ENCODE data around the gene SLC35F6.
"Not testable (repeated sequence)": the region's sequence is repeated elsewhere in the genome, so short reads cannot be mapped to it uniquely, and the experiment has no call there.

The SLC35F6 gene

DNA sequence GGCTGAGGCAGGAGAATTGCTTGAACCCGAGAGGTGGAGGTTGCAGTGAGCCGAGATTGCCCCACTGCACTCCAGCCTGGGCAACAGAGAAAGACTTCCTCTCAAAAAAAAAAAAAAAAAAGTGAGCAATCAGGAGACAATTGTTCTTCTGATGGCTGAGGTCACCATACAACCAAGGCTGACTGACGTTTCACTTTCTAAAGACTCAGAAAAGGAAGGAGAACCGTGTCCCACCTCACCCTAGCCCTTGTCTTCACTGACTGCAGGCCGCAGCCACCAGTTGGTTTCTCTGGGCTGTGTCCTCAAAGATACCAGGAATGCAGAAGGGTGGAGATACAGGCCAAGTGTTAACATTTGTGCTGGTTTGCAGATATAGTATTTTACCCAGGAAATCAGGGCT, 7.7 kb upstream of the SLC35F6 start:
- no peak for DNase-seq (ENCODE audit: low spot score)

DNA sequence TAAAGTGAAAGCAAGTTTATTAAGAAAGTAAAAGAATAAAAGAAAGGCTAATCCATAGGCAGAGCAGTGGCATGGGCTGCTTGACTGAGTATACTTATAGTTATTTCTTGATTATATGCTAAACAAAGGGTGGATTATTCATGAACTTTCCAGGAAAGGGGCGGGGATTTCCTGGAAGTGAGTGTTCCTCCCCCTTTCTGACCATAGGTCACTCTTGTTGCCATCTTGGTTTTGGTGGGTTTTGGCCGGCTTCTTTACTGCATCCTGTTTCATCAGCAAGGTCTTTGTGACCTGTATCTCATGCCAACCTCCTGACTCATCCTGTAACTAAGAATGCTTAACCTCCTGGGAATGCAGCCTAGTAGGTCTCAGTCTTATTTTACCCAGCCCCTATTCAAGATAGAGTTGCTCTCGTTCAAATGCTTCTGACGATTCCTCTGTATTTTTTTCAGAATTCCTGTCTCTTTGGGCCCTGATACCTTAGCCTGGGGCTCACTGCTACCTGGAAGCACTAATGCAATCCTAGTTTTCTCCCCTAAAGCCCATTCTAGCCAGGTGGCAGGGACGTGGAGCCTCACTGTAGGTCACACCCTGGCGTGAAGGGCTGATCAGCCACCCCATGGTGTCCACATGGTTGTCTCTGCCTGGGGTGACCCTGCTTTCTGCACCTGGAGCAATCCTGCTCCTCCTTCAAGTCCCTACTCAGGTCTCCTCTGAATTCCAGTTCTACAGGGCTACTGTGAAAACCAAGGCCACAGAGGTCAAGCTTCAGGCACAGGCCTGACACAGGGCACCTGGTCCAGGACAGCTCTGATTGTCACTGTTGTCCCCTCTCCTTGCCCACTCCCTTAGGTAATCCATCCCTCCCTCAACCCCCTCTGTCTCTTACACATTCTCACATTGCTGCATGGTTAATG, 6.0 kb upstream of the SLC35F6 start:
- DNase-seq (ENCODE audit: low spot score), result no peak

DNA sequence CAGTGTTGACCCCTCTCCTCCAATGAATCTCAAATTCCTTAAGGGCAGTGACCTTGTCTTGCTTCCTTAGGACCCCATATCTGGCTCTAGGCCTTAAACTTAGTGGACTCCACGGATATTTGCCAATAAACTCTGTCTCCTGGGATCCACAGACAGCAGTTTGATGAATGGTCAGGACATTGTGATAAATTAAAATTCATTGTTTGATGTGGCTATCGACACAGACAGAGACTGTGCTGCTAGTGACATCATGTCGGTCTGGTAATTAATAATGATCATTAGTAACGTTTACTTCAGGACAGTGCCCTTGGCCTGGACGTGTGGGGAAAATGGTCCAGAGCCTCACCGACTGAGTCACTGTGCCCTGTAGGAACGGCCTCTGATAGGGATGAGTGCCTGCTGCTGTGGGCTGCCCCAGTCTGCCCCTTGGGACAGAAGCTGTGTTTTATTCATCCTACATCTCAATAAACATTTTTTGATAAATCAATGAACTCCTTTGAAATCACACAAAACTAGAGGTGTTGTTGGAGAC, 5.2 kb upstream of the SLC35F6 start:
- no peak for DNase-seq (ENCODE audit: low spot score)

DNA sequence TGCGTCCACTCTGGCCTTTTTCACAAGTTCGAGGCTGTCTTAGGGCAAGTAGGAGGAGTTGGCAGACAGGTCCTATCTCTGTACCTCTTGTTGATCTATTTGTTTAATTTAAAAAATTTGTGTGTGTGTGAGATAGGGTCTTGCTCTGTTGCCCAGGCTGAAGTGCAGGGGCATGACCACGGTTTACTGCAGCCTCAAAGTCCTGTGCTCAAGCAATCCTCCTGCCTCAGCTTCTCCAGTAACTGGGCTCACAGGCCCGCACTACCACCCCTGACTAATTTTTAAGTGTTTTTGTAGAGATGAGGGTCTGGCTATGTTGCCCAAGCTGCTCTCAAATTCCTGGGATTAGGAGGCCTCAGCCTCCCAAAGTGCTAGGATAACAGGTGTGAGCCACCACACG, 4.2 kb upstream of the SLC35F6 start:
- no peak for DNase-seq (ENCODE audit: low spot score)

DNA sequence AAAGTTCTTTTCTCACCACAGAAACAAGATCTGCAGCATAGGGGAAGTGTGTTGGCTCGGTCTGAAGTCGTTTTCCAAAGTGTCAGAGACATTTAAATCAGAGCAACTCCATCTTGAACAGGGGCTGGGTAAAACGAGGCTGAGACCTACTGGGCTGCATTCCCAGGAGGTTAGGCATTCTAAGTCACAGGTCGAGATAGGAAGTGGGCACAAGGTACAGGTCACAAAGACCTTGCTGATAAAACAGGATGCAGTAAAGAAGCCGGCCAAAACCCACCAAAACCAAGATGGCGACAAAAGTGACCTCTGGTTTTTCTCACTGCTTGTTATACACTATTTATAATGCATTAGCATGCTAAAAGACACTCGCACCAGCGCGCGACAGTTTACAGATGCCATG, 3.1 kb upstream of the SLC35F6 start:
- DNase-seq (ENCODE audit: low spot score), result not testable (repeated sequence)

DNA sequence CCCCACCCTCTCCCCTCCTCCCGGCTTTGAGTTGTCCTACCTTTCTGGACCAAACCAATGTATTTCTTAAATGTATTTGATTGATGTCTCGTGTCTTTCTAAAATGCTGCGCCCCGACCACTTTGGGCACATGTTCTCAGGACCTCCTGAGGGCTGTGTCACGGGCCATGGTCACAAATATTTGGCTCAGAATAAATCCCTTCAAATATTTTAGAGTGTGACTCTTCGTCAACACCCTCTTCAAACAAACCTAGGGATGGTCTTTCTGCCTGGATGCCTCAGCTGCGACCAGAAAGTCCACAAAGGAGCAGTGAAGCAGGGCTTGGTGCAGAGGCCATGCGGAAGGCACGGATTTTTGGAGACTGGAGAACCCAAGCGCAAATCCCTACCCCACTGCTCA, 1.1 kb upstream of the SLC35F6 start:
- DNase-seq (ENCODE audit: low spot score), result no peak

DNA sequence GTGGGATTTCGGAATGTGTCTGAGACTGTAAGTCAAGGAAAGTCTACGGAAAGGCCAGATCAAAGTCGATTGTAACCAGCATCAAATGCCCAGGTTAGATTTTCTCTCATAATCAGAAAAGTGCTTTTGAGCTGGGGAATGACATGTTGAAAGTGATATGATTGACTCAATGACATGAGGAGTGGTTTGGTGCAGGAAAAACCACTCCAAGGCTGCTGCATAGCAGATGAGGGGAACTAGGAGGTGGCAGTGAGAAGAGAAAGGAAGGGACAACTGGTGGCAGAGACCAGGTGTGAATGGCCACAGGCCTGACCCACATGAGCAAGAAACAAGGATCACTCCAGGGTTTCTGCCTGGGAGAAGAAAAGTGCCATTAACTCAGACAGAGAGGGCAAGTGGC, 822 bp downstream of the SLC35F6 start:
- DNase-seq (ENCODE audit: low spot score), result no peak

DNA sequence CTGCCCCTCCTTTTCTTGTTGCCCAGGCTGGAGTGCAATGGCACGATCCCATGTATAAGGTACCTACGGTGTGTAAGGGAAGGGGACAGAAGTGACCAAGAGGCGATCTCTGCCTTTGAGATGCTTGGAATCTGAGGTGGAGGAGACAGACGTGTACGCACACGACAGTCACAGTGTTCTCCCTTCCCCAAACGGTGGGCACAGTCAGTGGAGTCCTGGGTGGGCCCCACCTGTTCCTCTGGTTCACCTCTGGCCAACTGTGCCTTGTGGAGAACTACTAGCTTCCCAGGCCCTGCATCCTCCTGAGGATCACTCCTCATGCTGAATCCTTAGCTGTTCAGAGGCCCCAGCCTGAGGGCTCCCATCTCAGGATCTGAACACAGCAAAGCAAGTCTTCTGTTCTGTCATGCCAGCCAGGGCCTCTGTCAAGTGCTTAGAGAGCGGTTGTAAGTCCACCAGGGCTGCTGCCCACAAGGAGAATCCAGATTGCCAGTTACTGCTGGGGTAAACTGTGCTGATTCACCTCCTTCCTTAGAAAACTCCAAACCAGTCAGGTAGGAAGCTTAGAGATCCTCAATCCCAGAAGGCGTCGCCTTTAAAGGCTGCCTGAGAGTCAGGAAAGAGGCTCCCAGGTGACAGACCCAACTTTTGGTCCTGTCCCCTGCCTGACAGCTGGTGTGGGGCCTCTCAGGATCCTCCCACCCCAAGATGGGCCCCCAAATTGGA, 1.6 kb downstream of the SLC35F6 start:
- DNase-seq (ENCODE audit: low spot score), result no peak

DNA sequence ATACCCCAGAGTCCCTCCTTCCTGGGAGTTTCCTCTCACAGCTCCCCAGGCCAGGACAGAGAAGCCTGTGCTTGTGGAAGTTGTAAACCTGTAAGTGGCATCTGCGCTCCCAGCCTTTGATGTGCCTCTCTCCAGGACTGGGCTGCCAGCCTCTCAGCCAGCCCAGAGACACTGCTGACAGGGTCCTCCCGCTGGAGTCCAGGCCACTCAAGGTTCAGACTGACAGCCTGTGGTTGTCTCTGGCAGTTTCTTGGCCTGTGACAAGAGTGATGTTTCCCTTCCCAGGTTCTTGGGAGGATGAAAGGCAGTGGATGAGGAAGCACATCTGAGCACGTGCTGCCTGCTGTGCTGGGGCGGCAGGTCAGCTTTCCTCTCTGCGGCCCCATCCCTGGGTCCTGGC, 3.0 kb downstream of the SLC35F6 start:
- no peak for DNase-seq (ENCODE audit: low spot score)

DNA sequence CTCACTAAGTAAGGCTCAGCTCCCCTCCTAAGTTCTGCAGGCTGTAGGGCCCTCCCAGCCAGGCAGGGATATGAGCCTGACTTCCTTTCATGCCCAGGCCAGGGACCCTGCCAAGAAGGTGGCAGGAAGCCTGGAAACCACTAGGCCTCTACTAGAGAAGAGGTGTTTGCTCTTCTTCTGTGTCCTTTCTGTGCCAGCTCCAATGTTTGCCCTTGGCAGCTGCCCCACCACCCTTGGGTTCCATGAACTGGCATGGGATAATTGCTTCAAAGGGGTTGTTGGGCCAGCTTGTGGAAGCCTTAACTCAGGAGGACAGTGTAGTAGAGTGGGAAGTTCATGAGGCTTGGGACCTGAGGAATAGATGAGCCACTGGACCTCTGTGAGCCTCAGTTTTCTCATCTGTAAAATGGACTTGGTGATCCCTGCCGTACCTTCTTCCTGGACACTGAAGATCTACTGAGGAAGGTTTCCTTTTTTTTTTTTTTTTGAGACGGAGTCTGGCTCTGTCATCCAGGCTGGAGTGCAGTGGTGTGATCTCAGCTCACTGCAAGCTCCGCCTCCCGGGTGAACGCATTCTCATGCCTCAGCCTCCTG, 3.9 kb downstream of the SLC35F6 start:
- no peak for DNase-seq (ENCODE audit: low spot score)

DNA sequence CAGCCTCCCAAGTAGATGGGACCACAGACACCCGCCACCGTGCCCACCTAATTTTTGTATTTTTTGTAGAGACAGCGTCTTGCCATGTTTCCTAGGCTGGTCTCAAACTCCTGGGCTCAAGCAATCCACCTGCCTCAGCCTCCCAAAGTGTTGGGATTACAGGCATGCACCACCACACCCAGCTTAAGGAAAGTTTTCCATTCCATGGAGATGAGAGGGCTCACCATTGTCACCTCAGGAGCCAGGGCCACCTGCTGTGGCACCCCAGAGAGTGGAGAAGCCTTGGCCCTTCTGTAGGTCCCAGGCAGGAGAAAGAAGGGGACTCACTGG, 4.6 kb downstream of the SLC35F6 start:
- DNase-seq (ENCODE audit: low spot score), result no peak

DNA sequence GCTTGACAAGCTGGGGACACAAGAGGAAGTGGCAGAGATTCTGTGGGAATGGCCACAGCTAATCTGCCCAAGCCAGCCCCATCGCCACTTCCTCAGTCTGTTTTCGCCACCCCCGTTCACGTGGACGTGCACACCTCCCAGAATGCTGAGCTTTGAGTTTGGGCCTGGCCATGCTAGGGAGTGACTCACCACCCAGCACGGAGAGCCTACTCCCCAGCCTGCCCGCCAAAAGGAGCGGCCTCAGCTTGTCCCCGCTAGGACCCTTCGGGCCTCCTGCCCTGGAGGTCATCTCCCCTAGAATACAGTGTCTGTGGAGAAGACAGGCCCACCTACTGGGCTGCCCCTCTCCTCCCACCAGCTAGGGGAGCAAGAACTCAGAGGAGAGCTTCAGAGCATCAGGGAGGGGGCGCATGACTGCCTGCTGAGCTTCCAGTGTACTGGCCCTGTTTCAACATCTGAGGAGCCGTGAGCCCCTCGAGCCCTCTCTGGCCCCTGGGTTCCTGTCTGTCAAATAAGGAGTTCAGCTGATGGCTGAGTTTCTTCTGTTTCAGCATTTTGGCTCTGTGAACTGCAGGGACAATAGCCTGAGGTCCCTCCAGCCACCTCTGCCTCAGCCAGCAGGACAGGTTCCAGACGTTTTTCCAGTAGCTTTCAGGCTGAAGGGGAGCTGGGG, 5.1 kb downstream of the SLC35F6 start:
- peak; percentile 72 for DNase-seq (ENCODE audit: low spot score)

DNA sequence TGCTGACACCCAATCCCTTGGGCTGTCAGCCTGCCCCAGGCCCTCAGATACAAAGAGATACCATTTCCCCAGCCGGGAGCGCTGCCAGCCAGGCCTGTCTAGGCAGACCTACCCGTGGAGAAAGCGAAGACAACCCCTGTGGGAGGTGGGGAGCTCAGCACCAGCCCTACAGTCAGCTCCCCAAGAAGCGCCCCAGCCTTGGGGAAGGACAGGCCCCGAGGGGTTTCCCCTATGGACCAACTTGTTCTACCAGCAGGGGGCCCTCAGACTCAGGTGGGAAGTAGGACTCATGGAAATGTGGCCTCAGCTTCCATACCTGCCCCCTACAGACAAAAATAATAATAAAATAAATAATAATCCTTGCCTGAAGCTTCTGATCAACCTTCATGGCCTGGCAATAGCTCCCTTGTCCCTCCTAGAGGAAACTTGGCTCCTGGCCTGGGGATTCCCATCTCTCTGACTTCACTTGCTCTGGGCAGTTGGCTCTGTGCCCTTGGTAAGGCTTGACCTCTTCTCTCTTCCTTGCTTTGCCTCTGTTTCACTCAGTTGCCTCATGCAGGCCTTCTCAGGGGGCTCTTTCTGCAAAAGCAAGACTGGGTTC, 7.0 kb downstream of the SLC35F6 start:
- DNase-seq (ENCODE audit: low spot score), result peak; percentile 84

DNA sequence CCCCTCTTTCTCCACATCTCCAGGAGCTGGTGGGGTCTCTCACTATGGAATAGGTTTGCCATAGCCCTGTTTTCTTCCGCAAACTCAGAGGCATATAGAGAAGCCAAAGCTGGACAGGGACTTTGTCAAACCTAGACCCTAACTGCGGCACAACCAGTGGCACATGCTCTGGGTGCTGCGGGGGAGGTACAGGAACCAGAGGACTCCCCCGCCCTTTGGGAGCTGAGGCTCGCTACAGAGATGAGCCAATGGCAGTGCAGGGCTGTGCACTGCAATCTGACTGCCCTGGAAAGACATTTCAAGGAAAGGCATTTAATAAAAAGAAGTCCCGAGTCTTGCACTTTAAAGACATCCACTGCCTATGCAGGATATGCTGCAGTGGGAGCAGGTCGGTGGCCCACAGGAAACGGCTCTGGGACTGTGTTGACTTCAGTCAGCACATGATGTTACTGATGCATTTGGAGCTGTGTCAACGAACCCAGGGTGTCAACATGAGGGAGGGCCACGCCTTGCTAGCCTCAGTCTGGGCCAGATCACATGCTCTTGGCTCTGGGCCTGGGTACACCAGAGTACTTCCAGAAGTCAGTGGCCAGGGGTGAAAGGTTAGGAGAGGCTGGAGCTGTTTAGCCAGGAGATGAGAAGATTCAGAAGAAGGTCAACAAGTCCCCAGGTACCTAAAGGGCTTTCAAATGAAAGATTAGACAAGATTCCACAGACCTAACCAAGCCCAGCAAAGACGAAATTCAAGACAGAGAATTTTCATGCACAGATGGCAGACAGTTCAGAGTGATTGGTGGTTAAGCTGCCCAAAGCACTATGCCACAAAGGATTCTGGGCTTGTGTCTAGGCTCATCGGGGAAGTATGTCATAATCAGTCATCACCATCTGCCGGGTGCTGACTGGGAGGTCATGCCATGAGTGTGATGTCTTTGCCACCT, 8.2 kb downstream of the SLC35F6 start:
- DNase-seq (ENCODE audit: low spot score), result peak; percentile 84

DNA sequence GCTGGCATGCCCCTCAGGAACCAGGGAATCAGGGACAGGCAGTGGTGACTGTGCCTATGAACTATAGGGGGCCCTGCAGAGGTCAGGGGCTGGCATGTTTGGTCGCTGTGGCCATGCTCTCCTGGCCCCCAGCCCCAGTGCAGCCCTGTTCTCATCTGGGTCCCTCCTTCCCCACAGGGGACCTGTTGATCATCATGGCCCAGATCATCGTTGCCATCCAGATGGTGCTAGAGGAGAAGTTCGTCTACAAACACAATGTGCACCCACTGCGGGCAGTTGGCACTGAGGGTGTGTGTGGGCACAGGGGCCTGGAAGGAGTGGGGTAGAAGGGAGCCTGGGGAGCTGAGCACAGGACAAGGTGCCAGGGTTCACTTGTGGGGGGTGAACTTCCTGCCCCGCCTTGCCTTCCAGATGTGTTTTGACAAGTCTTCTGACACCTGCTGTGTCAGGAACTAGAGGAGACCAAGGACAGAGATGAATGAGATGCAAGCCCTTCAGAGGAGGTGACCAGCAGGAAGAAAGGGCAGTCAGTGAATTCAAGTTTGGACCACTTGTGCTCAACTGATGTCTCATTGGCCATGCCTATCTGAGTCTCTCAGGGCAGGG, 12.2 kb downstream of the SLC35F6 start:
- DNase-seq (ENCODE audit: low spot score), result no peak

DNA sequence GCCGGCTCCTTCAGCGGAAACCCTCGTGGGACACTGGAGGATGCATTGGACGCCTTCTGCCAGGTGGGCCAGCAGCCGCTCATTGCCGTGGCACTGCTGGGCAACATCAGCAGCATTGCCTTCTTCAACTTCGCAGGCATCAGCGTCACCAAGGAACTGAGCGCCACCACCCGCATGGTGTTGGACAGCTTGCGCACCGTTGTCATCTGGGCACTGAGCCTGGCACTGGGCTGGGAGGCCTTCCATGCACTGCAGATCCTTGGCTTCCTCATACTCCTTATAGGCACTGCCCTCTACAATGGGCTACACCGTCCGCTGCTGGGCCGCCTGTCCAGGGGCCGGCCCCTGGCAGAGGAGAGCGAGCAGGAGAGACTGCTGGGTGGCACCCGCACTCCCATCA, 14.0 kb downstream of the SLC35F6 start:
- no peak for DNase-seq (ENCODE audit: low spot score)

DNA sequence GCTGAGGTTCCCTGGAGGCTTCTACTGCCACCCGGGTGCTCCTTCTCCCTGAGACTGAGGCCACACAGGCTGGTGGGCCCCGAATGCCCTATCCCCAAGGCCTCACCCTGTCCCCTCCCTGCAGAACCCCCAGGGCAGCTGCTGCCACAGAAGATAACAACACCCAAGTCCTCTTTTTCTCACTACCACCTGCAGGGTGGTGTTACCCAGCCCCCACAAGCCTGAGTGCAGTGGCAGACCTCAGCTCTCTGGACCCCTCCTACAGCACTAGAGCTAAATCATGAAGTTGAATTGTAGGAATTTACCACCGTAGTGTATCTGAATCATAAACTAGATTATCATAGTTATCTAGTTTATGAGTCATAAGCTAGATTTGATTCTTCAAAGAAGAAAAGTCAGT, 14.4 kb downstream of the SLC35F6 start:
- no peak for DNase-seq (ENCODE audit: low spot score)

DNA sequence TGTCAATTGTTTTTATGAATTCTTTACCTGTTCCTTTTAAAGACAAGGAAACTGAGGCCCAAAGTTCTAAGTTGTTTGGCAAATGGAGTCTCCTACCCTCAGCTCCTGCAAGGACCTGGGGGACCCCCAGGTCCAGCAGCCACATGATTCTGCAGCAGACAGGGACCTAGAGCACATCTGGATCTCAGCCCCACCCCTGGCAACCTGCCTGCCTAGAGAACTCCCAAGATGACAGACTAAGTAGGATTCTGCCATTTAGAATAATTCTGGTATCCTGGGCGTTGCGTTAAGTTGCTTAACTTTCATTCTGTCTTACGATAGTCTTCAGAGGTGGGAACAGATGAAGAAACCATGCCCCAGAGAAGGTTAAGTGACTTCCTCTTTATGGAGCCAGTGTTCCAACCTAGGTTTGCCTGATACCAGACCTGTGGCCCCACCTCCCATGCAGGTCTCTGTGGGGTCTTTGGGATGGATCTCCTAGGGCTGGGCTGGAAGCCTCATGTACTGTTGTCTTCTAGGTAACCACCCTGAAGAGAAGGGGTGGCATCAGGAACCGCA, 16.2 kb downstream of the SLC35F6 start:
- DNase-seq (ENCODE audit: low spot score), result no peak

DNA sequence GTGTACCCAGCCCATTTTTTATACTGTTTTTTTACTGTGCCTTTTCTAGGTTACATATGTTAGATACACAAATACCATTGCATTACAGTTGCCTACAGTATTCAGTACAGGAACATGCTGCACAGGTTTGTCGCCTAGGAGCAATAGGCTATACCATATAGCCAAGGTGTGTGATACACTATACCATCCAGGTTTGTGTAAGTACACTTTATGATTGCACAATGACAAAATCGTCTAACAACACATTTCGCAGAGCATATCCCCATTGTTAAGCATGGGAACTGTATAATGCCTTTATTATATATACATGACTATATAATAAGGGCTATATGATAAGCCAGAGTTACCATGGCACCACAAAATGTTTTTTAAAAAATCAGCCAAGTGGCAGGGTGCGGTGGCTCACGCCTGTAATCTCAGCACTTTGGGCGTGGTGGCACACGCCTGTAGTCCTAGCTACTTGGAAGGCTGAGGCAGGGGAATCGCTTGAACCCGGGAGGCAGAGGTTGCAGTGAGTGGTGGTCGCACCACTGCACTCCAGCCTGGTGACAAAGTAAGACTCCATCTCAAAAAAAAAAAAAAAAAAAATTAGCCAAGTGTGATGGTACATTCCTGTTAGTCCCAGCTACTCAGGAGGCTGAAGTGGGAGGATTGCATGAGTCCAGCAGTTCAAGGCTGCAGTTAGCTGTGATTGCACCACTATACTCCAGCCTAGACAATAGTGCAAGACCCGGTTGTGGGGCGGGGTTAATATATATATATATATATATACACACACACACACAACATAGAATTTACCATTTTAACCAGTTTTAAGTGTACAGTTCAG, 19.0 kb downstream of the SLC35F6 start:
- no peak for DNase-seq (ENCODE audit: low spot score)

All from globus pallidus (tissue), 1 donor.